HG03460 (cell line): ENCODE results near the gene JAML.

Experiments used
- ATAC-seq: cut with Tn5 transposase; IDR thresholded peaks from one replicate; pipeline ENCODE4 v1.9.1; 2021; ENCODE audit not compliant: unreplicated experiment

JAML gene

DNA sequence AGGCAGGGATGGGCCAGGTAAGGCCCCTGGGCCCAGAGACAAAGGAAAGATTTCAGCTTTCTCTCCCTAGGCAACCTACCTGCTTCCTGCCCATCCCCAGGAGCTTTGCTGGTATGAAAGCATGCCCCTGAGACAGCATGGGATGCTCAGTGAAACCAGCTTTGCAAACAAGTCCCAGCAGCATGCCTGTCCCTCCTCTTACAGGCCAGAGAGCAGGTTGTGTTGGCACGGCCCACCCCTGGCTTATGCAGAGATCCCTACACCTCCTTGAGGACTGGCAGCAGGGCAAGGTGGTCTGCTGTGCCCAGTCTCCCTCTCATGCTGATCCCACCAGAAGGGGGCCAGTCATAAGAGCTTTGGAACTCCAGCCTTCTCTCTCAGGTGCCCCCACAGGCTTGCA is 75.3 kb downstream of the JAML start:
- ATAC-seq, result no peak

DNA sequence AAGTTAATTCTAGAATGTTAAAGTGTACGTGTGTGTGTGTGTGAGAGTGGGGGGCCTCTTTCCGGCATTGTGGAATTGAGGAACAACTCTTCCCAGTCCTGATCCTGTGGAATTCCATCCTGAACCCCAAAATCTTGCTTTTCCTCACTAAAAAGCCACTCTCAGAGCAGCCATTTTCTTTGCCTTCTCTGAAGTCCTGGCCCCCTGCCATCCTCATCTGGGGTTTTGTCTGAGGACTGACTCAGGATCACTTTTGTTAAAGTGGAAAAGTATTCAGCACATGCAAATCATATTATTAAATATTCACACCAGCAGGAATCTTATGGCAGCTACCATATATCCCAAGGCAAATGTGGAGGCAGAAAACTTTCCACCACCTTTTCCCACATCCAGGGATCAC is 76.0 kb downstream of the JAML start:
- no peak for ATAC-seq

DNA sequence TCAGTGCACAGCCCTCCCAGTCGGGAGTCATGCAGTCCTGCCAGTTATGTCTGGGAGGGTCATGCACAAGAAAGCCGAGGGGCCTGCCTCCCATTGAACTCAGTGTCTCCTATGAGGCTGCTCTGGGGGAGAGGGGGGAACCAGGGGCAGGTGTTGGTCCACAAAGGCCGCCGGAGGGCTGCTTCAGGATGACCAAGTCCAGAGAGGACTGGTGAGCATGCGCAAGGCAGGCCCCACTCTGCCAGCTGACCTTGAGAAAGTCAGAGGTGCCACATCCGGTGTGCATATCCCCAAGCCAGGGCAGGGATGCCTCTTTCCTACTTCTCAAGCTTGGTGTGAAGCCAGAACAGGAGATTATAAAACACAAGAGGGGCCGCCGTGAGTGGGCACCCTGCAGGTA is 76.6 kb downstream of the JAML start:
- no peak for ATAC-seq

- no peak for ATAC-seq
These were observed 77.3 kb downstream of the JAML start for GRCh38 chr11:118147502-118147901.

DNA sequence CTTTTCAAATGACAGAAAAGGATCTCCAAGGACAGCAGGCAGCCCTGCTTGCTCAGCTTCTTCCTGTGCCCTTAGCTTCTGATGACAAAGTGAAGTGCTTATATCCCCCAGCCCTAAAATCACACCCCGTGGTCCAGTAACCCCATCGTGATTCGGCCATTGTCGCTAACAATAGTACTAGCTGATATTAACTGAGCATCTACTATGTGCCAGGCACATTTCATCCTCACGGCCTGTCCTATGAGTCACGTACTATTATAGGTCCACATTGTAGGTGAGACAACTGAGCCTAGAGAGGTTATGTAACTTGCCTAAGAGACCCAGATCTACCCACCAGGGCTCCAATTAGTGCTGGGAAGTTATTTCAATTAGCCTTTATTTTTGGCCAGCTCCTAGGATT is 78.3 kb downstream of the JAML start:
- ATAC-seq, result no peak

GRCh38 chr11:118145285-118146227 is 79.3 kb downstream of the JAML start:
- peak; percentile 79 for ATAC-seq

- ATAC-seq, result no peak
These were observed 80.2 kb downstream of the JAML start for GRCh38 chr11:118144301-118145268.
